Activated CD8-positive, alpha-beta memory T cell treated with anti-CD3 and anti-CD28 coated beads for 36 hours (primary cell): ENCODE measurements around the gene COL4A2. TPM values are rescaled to one million over a fixed set of nuclear protein-coding genes. Genes with fewer than 3 reads are reported as not detected.

Experiments used
- CTCF ChIA-PET: fragments of 350-600 bp; sonication (Branson Sonifier 250); formaldehyde crosslinking; loops from one replicate; lab custom pipeline; 2021; ENCODE audit warnings: antibody characterized with exemption; lab: Charles Lee
- POLR2A ChIA-PET: fragments of 350-600 bp; sonication (Branson Sonifier 250); formaldehyde crosslinking; loops from one replicate; lab custom pipeline; 2021; ENCODE audit warnings: antibody characterized with exemption; lab: Charles Lee
- total RNA-seq, 2 experiments: library from RNA; stranded (reverse); gene quantifications; one replicate each; pipeline ENCODE4 v1.2.3, GENCODE V29; 2021

The COL4A2 gene
- total RNA-seq, 2 experiments from 2014 or later = not detected

DNA sequence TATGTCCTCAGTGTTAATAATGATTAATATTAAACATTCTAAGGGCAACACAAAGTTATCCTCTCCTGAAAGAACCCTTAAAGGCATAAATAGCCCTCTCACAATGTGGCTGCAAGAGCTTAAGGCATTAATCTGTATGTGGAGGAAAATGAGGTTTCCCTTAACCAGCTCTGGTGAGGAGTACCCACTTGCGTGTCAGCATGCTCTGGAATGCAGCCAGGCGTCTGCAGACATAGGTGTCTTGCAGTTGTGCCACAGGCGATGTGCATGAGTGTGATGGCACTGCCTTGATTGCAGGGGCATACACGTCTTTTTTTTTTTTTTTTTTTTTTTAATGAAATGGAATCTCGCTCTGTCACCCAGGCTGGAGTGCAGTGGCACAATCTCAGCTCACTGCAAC is 162.5 kb downstream of the COL4A2 start:
- POLR2A ChIA-PET = no interaction called here

GRCh38 chr13:110470272-110471009 is 163.4 kb downstream of the COL4A2 start:
- ChIA-PET POLR2A (no interaction called here), CTCF (no interaction called here)

More for the DNA sequence above, 162.5 kb downstream of the COL4A2 start:
- CTCF ChIA-PET = no interaction called here

DNA sequence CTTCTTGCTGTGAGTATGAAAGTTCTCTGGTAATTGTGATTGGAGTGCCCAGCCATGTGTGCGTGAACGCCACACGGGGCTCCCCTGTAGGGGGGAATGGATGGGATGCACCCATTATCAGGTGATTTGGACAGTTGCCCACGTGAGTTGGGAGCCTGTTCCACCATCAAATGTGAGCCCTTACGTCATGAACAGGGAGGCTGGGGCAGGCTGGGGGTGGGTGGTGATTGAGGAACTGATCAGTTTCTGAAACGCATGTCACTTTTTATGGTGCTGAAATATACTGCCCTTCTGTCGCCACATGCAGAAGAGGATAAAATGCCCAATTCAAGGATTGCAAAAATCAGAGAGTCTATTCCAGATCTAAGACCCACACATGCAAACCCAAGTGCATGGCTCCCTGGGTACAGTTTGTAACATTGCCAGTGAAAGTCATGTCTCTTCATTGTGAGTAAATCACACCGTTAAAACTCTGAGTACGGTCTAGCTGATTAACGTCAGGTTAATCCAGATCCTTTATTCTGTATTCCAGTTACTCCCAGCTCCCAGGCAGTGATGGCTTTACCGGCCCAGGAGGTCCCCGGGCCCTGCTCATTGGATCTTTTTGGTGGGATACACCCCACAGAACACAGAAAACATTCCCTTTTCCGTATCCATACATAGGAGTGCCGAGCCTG is 164.2 kb downstream of the COL4A2 start:
- CTCF ChIA-PET = no interaction called here
- POLR2A ChIA-PET = no interaction called here

- POLR2A ChIA-PET = no interaction called here
- CTCF ChIA-PET = no interaction called here
Observed at GRCh38 chr13:110471833-110472162, 164.7 kb downstream of the COL4A2 start.

GRCh38 chr13:110472904-110473563 is 165.9 kb downstream of the COL4A2 start:
- ChIA-PET POLR2A (no interaction called here), CTCF (no interaction called here)

- ChIA-PET CTCF (no interaction called here), POLR2A (no interaction called here)
Observed at GRCh38 chr13:110474713-110475112, 167.6 kb downstream of the COL4A2 start.

DNA sequence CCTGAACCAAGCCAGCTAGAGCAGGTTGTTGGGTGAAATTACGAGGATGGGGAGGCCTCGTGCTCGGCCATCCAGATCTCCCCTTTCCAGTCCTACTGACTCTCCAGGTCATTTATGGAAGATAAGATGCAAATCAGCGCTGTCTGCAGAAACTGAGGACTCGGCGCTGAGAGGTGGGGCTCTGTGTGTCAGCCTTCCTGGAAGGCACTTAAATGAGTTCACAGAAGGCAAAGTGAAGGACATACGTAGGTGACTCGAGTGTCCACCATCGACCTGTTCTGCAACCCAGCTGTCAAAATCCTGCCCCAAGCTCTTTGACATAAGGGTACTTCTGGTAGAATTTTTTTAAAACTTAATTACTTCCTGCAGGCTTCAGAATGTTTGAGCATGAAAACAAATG is 168.0 kb downstream of the COL4A2 start:
- POLR2A ChIA-PET = no interaction called here
- CTCF ChIA-PET = no interaction called here

DNA sequence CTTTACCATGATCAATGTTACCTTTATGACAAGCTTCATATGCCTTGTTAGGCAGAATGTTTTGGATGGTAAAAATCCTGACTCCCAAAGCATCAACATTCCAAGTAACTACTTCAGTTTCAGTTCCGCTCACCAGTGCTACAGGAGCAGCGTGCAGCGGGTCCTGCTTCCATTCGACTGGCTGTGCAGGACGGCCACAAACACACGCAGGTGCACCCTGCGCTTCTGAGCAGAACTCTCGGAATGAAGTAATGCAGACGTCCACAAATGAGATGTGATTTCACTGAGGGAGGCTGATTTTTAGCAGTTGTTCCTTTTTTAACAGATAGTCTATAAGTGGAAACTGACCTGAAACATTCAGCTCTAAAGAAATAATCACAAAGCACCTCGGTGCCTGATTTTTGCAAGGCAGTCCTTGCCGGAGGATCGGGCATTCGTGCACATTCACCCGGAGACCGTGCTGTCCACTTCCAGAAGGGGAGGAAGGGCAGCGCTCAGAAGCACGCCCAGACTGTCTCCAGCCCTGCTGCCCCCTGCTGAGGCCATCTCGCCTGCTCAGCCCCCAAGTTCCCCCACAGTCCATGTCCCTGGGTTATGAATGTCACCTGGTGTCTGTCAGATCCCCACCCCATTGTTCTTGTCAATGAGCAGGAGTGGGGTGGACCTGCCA is 168.6 kb downstream of the COL4A2 start:
- ChIA-PET POLR2A (no interaction called here), CTCF (no interaction called here)

GRCh38 chr13:110476220-110476617 is 169.1 kb downstream of the COL4A2 start:
- POLR2A ChIA-PET = no interaction called here

GRCh38 chr13:110477706-110478245 is 170.7 kb downstream of the COL4A2 start:
- ChIA-PET CTCF (no interaction called here), POLR2A (no interaction called here)

More at GRCh38 chr13:110476220-110476617, 169.1 kb downstream of the COL4A2 start:
- CTCF ChIA-PET = no interaction called here

GRCh38 chr13:110478405-110479214 is 171.5 kb downstream of the COL4A2 start:
- POLR2A ChIA-PET = no interaction called here

DNA sequence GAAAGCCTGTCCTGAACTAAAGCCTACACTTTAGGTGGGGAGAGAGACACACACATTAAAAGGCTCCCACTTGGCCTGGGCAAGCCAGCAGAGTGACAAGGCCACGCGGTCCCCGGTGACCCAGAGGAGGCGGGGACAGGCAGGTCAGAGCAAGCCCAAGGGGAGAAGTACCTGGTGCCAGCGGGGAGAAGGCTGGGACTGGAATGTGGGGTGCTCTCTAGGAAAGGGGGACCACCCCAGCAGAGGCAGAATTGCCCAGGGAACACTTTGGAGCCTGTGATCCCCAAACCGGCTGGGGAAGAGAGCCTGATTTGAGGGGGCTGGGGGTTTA is 172.1 kb downstream of the COL4A2 start:
- POLR2A ChIA-PET = no interaction called here
- CTCF ChIA-PET = no interaction called here

More at GRCh38 chr13:110478405-110479214, 171.5 kb downstream of the COL4A2 start:
- CTCF ChIA-PET = no interaction called here

DNA sequence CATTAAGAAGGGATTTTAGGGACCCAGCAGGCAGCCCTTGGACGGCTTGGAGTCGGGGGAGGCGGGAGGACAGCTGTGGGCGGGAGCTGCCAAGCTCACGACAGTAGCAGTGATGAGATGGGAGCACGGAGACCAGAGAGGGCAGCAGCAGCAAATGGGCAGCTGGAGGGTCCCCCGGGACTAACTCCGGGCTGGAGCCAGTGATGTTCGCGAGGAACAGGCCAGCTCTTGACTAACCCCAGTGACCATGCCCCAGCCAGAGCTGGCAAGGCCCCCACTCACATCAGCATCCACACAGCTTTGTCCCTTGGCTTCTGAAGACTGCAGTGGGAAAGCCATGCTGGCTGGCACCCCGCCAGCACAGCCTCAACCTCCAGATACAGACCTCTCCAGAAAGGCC is 172.6 kb downstream of the COL4A2 start:
- POLR2A ChIA-PET = no interaction called here
- CTCF ChIA-PET = no interaction called here

DNA sequence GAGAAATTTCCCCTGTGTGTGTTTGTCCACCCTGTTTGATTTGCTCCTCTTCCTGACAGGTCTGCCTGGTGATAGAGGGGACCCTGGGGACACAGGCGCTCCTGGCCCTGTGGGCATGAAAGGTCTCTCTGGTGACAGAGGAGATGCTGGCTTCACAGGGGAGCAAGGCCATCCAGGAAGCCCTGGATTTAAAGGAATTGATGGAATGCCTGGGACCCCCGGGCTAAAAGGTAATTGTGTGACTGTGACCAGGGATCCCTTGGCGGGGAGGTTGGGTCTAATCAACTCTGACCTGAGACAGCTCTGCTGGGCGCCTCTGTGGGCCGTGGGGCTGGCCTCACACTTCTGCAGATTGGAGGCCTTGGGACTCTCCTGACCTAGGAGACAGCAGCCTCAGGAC is 173.1 kb downstream of the COL4A2 start:
- ChIA-PET POLR2A (no interaction called here), CTCF (no interaction called here)

DNA sequence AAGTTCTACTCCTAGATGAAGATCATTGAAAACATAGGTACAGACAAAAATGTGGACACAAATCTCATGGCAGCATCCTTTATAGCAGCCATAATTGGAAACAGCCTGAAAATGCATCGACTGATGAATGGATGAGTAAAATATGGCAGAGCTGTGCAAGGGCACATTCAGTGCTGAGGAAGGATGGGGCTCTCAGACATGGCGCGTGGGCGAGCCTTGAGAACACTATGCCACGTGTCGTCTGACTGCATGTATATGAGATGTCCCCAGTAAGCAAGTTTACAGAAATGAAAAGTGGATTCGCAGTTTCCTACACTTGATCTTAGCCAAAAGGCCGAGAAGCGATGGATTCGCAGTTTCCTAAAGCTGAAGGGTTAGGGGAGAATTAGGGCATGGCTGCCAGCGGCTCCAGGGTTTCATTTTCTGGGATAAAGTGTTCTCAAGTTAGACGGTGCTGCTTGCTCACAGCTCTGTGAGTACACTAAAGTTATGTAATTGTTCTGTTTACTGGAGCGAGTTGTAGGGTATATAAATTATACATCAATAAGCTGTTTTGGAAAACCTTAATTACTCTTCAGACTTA is 176.4 kb downstream of the COL4A2 start:
- CTCF ChIA-PET = no interaction called here
- POLR2A ChIA-PET = no interaction called here

DNA sequence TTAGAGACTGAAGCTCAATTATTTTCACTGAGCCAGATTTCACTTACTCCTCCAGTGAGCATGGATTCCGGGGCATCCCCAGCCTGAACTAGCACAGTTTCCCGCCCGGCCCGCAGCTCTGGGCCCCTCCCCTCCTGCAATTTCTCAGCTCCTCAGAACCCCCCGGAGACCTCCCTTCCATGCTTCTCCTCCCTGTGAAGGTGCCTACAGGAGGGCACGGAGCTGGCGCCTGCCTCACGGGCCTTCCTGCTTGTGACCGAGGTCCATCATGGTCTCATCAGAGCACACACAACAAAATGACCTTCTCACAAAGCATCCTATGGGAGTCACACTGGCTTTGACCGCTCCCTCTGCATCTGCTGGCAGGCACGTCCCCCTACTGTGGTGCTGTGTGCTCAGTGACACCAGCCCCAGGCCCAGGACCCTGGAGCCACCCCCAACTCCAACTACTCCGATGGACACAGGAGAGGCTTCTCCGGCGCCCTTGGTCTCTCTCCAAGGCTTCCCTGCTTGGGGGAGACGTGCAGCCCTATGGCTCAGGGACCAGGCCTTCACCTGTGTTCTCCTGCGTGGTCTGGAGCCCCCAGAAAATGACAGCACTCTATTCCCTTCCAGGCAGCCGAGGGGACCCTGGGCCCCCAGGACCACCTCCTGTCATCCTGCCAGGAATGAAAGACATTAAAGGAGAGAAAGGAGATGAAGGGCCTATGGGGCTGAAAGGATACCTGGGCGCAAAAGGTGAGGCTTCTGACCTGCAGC is 177.4 kb downstream of the COL4A2 start:
- POLR2A ChIA-PET = no interaction called here
- CTCF ChIA-PET = no interaction called here

GRCh38 chr13:110485604-110486003 is 178.5 kb downstream of the COL4A2 start:
- CTCF ChIA-PET = no interaction called here
- POLR2A ChIA-PET = no interaction called here

- ChIA-PET CTCF (no interaction called here), POLR2A (no interaction called here)
Observed at GRCh38 chr13:110486061-110486715, 179.1 kb downstream of the COL4A2 start.
